Measurements from ENCODE around the gene CTNNAL1.
"Not testable (repeated sequence)": the region's sequence is repeated elsewhere in the genome, so short reads cannot be mapped to it uniquely, and the experiment has no call there.

CTNNAL1 gene, protein sequence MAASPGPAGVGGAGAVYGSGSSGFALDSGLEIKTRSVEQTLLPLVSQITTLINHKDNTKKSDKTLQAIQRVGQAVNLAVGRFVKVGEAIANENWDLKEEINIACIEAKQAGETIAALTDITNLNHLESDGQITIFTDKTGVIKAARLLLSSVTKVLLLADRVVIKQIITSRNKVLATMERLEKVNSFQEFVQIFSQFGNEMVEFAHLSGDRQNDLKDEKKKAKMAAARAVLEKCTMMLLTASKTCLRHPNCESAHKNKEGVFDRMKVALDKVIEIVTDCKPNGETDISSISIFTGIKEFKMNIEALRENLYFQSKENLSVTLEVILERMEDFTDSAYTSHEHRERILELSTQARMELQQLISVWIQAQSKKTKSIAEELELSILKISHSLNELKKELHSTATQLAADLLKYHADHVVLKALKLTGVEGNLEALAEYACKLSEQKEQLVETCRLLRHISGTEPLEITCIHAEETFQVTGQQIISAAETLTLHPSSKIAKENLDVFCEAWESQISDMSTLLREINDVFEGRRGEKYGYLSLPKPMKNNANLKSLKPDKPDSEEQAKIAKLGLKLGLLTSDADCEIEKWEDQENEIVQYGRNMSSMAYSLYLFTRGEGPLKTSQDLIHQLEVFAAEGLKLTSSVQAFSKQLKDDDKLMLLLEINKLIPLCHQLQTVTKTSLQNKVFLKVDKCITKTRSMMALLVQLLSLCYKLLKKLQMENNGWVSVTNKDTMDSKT

GRCh38 chr9:109012876-109013678 lies at the start of gene CTNNAL1:
Gene CTNNAL1, minus strand, starts transcription at chr9:109013499. Its CDS starts 57 bp downstream, at chr9:109013442.
- Mint-ChIP-seq H3K27ac (peak within 1 kb of the TSS; percentile 95), H3K4me3 (peak within 1 kb of the TSS; percentile 94), H3K36me3 (peaks cover 18% of the 10 kb centered on the region), H3K4me1 (peaks cover 32% of the 10 kb centered on the region), H3K9me3 (no peaks in the 10 kb centered on the region)
- ATAC-seq (peak; percentile 87), DNase-seq (ENCODE audit: low spot score in 2 of 2) (peak; percentile 74 to 92)

DNA sequence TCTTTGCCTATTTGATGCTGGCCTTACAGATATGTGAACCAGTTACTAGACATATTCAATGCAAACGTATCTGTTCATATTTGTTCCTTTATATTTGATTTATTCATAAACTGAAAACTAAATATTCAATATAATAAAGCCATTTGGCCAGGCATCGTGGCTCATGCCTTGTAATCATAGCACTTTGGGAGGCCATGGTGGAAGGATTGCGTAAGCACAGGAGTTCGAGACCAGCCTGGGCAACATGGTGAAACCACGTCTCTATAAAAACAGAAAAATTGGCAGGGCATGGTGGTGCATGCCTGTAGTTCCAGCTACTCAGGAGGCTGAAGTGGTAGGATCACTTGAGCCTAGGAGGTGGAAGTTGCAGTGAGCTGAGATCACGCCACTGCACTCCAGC lies 49.2 kb upstream of the CTNNAL1 start:
- Mint-ChIP-seq H3K4me1 (no peaks in the 10 kb centered on the region), H3K36me3 (peaks cover 75% of the 10 kb centered on the region), H3K9me3 (no peaks in the 10 kb centered on the region), H3K27ac (no peak overlapping the region), H3K4me3 (no peak overlapping the region)
- DNase-seq (ENCODE audit: low spot score in 2 of 2) (no peak), ATAC-seq (no peak)

- no peak overlapping the region for H3K4me3 Mint-ChIP-seq
- no peak overlapping the region for H3K27ac Mint-ChIP-seq
- ATAC-seq, result no peak
- no peaks in the 10 kb centered on the region for H3K9me3 Mint-ChIP-seq
- DNase-seq (ENCODE audit: low spot score in 2 of 2), result no peak
- H3K4me1 Mint-ChIP-seq, result no peaks in the 10 kb centered on the region
- H3K36me3 Mint-ChIP-seq, result peaks cover 93% of the 10 kb centered on the region
Measured at GRCh38 chr9:109060191-109060590, 46.9 kb upstream of the CTNNAL1 start.

- H3K27ac Mint-ChIP-seq; ATAC-seq; H3K4me3 Mint-ChIP-seq; H3K9me3 Mint-ChIP-seq; DNase-seq (ENCODE audit: low spot score in 2 of 2); H3K4me1 Mint-ChIP-seq: not testable (repeated sequence)
- peaks cover 77% of the 10 kb centered on the region for H3K36me3 Mint-ChIP-seq
Measured at GRCh38 chr9:109053121-109053520, 39.8 kb upstream of the CTNNAL1 start.

- no peaks in the 10 kb centered on the region for H3K9me3 Mint-ChIP-seq
- no peaks in the 10 kb centered on the region for H3K4me1 Mint-ChIP-seq
- peaks cover 77% of the 10 kb centered on the region for H3K36me3 Mint-ChIP-seq
- no peak for DNase-seq (ENCODE audit: low spot score in 2 of 2)
- no peak overlapping the region for H3K27ac Mint-ChIP-seq
- ATAC-seq, result no peak
- no peak overlapping the region for H3K4me3 Mint-ChIP-seq
Measured at GRCh38 chr9:109052416-109052815, 39.1 kb upstream of the CTNNAL1 start.

DNA sequence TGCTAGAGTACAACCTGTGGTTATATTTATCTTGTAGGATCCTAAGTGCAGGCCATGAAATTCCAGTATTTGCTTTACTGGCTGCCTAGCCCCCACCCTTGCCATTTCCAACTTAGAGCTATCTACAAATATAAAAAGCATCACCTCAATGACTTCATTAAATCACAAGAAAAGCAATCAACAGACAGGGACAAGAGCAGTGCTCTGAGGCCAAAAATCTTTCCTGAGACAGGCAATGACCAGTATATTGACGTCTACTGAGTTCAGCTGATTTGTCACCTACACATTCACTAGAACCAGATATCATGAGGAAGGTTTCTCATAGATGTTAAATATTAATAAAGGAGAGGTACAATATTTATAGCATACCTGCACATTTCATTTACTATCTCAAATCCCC lies 38.4 kb upstream of the CTNNAL1 start:
- H3K9me3 Mint-ChIP-seq, result no peaks in the 10 kb centered on the region
- H3K36me3 Mint-ChIP-seq, result peaks cover 77% of the 10 kb centered on the region
- no peak for ATAC-seq
- no peaks in the 10 kb centered on the region for H3K4me1 Mint-ChIP-seq
- H3K27ac Mint-ChIP-seq, result no peak overlapping the region
- DNase-seq (ENCODE audit: low spot score in 2 of 2), result no peak
- no peak overlapping the region for H3K4me3 Mint-ChIP-seq

- Mint-ChIP-seq H3K4me3 (no peak overlapping the region), H3K36me3 (peaks cover 77% of the 10 kb centered on the region), H3K27ac (no peak overlapping the region), H3K4me1 (no peaks in the 10 kb centered on the region), H3K9me3 (no peaks in the 10 kb centered on the region)
- ATAC-seq (no peak), DNase-seq (ENCODE audit: low spot score in 2 of 2) (no peak)
Measured at GRCh38 chr9:109050444-109050843, 37.1 kb upstream of the CTNNAL1 start.

- Mint-ChIP-seq H3K27ac (no peak overlapping the region), H3K36me3 (peaks cover 77% of the 10 kb centered on the region), H3K4me1 (no peaks in the 10 kb centered on the region), H3K9me3 (no peaks in the 10 kb centered on the region), H3K4me3 (no peak overlapping the region)
- DNase-seq (ENCODE audit: low spot score in 2 of 2) (no peak), ATAC-seq (no peak)
Measured at GRCh38 chr9:109048822-109049221, 35.5 kb upstream of the CTNNAL1 start.

GRCh38 chr9:109047259-109047658 lies 34.0 kb upstream of the CTNNAL1 start:
- H3K4me3 Mint-ChIP-seq, result no peak overlapping the region
- no peaks in the 10 kb centered on the region for H3K4me1 Mint-ChIP-seq
- H3K9me3 Mint-ChIP-seq, result peaks cover 8% of the 10 kb centered on the region
- no peak for ATAC-seq
- H3K27ac Mint-ChIP-seq, result no peak overlapping the region
- H3K36me3 Mint-ChIP-seq, result peaks cover 89% of the 10 kb centered on the region
- no peak for DNase-seq (ENCODE audit: low spot score in 2 of 2)

DNA sequence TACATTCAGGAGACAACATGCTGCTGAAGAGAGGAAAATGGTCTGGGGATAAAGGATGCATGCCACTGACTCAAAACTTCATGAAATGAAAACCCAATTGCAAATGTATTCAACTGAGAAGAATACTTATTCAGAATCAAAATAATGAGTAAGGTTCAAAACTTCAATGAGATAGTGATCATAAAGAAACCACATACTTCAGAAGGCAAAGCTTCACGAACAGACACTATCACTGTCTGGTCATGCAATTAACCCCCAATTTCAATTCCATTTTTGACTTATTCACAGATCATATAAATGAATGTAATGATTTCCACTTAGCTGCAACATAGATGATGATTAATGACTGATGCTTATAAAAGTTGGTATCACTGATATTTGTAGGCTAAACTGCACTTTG lies 33.0 kb upstream of the CTNNAL1 start:
- Mint-ChIP-seq H3K9me3 (peaks cover 8% of the 10 kb centered on the region), H3K4me1 (no peaks in the 10 kb centered on the region), H3K4me3 (no peak overlapping the region), H3K36me3 (peaks cover 83% of the 10 kb centered on the region), H3K27ac (no peak overlapping the region)
- DNase-seq (ENCODE audit: low spot score in 2 of 2), result no peak
- peak; percentile 49 for ATAC-seq

GRCh38 chr9:109043578-109043977 lies 30.3 kb upstream of the CTNNAL1 start:
- Mint-ChIP-seq H3K27ac (peak overlapping the region; percentile 23), H3K36me3 (peaks cover 66% of the 10 kb centered on the region), H3K4me3 (no peak overlapping the region)

GRCh38 chr9:109040571-109040970 lies 27.3 kb upstream of the CTNNAL1 start:
- Mint-ChIP-seq H3K36me3 (peaks cover 60% of the 10 kb centered on the region), H3K4me1 (no peaks in the 10 kb centered on the region), H3K4me3 (no peak overlapping the region), H3K27ac (no peak overlapping the region), H3K9me3 (peaks cover 8% of the 10 kb centered on the region)
- DNase-seq (ENCODE audit: low spot score in 2 of 2) (no peak), ATAC-seq (no peak)

More at GRCh38 chr9:109043578-109043977, 30.3 kb upstream of the CTNNAL1 start:
- Mint-ChIP-seq H3K9me3 (peaks cover 8% of the 10 kb centered on the region), H3K4me1 (no peaks in the 10 kb centered on the region)
- DNase-seq (ENCODE audit: low spot score in 2 of 2) (no peak), ATAC-seq (no peak)

DNA sequence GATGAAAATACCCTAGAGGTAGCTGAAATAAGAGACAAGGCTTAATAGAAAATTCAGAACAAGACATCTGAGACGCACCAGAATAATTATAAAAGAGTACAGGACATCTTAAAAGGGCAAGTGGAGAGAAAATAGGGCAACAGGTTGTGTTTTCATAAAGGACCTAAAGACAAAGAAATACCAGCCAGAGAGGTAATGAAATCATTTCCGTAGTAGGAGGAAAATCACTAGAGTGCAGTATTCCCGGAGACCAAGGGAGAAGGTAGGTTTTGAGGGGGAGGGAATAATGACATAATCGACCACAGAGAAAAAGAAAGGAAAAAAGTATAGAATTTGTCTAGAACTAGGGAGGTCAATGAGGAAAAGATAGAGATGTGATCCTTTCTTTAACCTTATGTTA lies 26.2 kb upstream of the CTNNAL1 start:
- H3K36me3 Mint-ChIP-seq, result peaks cover 60% of the 10 kb centered on the region
- no peak overlapping the region for H3K27ac Mint-ChIP-seq

DNA sequence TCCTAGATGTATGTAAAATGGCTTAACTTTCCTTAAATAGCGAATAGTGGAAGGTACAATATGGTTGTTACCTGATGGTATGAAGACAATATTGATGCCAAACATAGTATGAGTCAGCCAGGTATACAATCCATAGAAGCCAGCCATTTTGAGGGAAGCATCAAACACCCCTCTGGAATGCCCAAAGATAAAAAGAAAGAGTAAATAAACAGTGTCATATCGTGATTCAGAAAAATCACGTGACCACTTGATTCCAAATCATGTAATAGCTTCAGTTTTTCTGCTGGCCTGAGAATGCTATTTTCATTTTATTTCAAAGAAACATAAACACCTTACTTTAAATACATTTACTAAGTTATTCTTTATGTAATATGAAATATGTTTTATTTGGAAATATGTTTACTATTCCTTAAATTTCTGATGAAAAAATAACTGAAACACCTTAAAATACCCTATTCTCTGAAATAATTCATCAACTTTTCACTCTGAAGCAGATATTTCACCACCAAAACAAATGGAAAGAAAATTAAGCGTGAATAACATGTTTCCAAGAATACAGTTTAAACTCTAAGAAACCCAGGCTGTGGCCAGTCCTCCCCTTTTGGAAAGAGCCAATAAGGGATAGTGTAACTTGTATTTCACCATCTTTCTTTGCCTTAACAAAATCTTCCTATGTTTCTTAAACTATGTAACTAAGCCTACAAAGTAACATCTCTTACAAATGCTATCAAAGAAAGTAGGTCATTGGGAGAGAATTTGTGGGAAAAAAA lies 24.8 kb upstream of the CTNNAL1 start:
- H3K4me1 Mint-ChIP-seq, result no peaks in the 10 kb centered on the region
- H3K27ac Mint-ChIP-seq, result no peak overlapping the region
- DNase-seq (ENCODE audit: low spot score in 2 of 2), result no peak
- no peak overlapping the region for H3K4me3 Mint-ChIP-seq
- H3K36me3 Mint-ChIP-seq, result peaks cover 61% of the 10 kb centered on the region
- peaks cover 4% of the 10 kb centered on the region for H3K9me3 Mint-ChIP-seq
- ATAC-seq, result no peak

More for the DNA sequence above, 26.2 kb upstream of the CTNNAL1 start:
- ATAC-seq (no peak), DNase-seq (ENCODE audit: low spot score in 2 of 2) (no peak)
- Mint-ChIP-seq H3K4me1 (no peaks in the 10 kb centered on the region), H3K4me3 (no peak overlapping the region), H3K9me3 (peaks cover 8% of the 10 kb centered on the region)

Measured in stimulated activated effector memory CD8-positive, alpha-beta T cell treated with anti-CD3 and anti-CD28 coated beads, Interleukin-12 subunit alpha, Interleukin-12 subunit beta, amount 100 ng/mL, for 72 hours (primary cell).